GM12878 (cell line): Measurements from ENCODE around the gene QSOX1. TPM values are rescaled to one million over a fixed set of nuclear protein-coding genes. Genes with fewer than 3 reads are reported as not detected.
"Not testable (repeated sequence)": the region's sequence is repeated elsewhere in the genome, so short reads cannot be mapped to it uniquely, and the experiment has no call there.

Source experiments
- ATAC-seq: fragments of 200-7000 bp; cut with Tn5 transposase; 3 replicates; pipeline ENCODE4 v1.9.1; 2020; ENCODE audit warnings: mild to moderate bottlenecking, moderate library complexity
- BruUV-seq: library from RNA; stranded (reverse); fragments of 400-500 nt; replicated peaks from 2 replicates; lab custom pipeline; 2021; lab: Mats Ljungman, UMichigan
- CTCF ChIA-PET: fragments of 300-600 bp; sonication (Branson Sonifier 250); formaldehyde crosslinking; extraction: SDS; loops from one replicate; lab custom pipeline; 2021; ENCODE audit warnings: inconsistent platforms; lab: Yijun Ruan, JAX
- POLR2A ChIA-PET: fragments of 350-600 bp; formaldehyde crosslinking; extraction: SDS; loops from one replicate; lab custom pipeline; 2021; ENCODE audit warnings: inconsistent platforms; lab: Charles Lee
- RAD21 ChIA-PET: fragments of 300-600 bp; sonication (Branson Sonifier 250); formaldehyde crosslinking; loops from one replicate; lab custom pipeline; 2023; ENCODE audit warnings: antibody characterized with exemption; ENCODE audit not compliant: unreplicated experiment; lab: Charles Lee
- SMC1A ChIA-PET: fragments of 300-600 bp; sonication (Branson Sonifier 250); formaldehyde crosslinking; loops from one replicate; lab custom pipeline; 2023; ENCODE audit not compliant: unreplicated experiment, uncharacterized antibody; lab: Charles Lee
- DNase-seq: peaks from one replicate; pipeline ENCODE4 v3.0.0-alpha.2; 2011; ENCODE audit warnings: low read depth, low spot score
- FAIRE-seq: peaks from 3 replicates; lab custom pipeline; 2011; peaks lifted over from hg19 to GRCh38; lab: Jason Lieb, UNC
- H2AFZ ChIP-seq: 2 replicates; pipeline ENCODE4 v1.6.0; 2011; ENCODE audit warnings: low read depth, low read length, control low read depth; ENCODE audit not compliant: control insufficient read depth
- H3K27ac ChIP-seq: 2 replicates; pipeline ENCODE4 v1.5.1; 2011; ENCODE audit warnings: control low read depth; ENCODE audit not compliant: control insufficient read depth, insufficient read depth
- H3K27me3 ChIP-seq, 2 experiments: replicated peaks in 1 of 2; 2 replicates each; pipeline versions ENCODE4 v1.6.0 to v1.6.1; 2011; ENCODE audit warnings: low read length in 1 of 2; ENCODE audit not compliant: control insufficient read depth in 2 of 2, insufficient read depth in 2 of 2
- H3K36me3 ChIP-seq, 2 experiments: 2 replicates each; pipeline ENCODE4 v1.5.1; 2011; ENCODE audit warnings: low read length in 1 of 2; ENCODE audit not compliant: control insufficient read depth in 2 of 2, insufficient read depth in 2 of 2
- H3K4me1 ChIP-seq: 2 replicates; pipeline ENCODE4 v1.6.1; 2011; ENCODE audit warnings: mild to moderate bottlenecking, low read length, moderate library complexity, mixed read lengths; ENCODE audit not compliant: control insufficient read depth, insufficient read depth
- H3K4me2 ChIP-seq: 2 replicates; pipeline ENCODE4 v1.6.0; 2011; ENCODE audit warnings: control low read depth; ENCODE audit not compliant: control insufficient read depth, insufficient read depth
- H3K4me3 ChIP-seq: fragments of 200-600 bp; sonication (generic); 2 replicates; pipeline ENCODE4 v1.5.1; 2016
- H3K79me2 ChIP-seq: 2 replicates; pipeline ENCODE4 v1.6.0; 2011; ENCODE audit warnings: low read length; ENCODE audit not compliant: control insufficient read depth, insufficient read depth
- H3K9ac ChIP-seq: 2 replicates; pipeline ENCODE4 v1.8.0; 2011; ENCODE audit warnings: low read length, control low read depth, mixed read lengths; ENCODE audit not compliant: control insufficient read depth, insufficient read depth
- H3K9me3 ChIP-seq: replicated peaks from 3 replicates; pipeline ENCODE4 v1.5.1; 2011; ENCODE audit warnings: mild to moderate bottlenecking, low read length; ENCODE audit not compliant: control insufficient read depth, insufficient read depth
- H4K20me1 ChIP-seq: 2 replicates; pipeline ENCODE4 v1.6.0; 2011; ENCODE audit not compliant: control insufficient read depth, insufficient read depth
- CBX3 ChIP-seq: fragments of 200-600 bp; sonication (generic); IDR thresholded peaks from 2 replicates; pipeline ENCODE4 v1.6.1; 2016; ENCODE audit warnings: low read depth, borderline replicate concordance
- FOS ChIP-seq: IDR thresholded peaks from 3 replicates; pipeline ENCODE4 v1.6.1; 2011; ENCODE audit warnings: borderline replicate concordance; ENCODE audit not compliant: insufficient read length; ENCODE audit errors: extremely low read depth
- FOXK2 ChIP-seq: fragments of 450-650 bp; IDR thresholded peaks from 2 replicates; pipeline ENCODE4 v1.6.1; 2017; ENCODE audit warnings: mild to moderate bottlenecking, moderate library complexity
- HCFC1 ChIP-seq: fragments of 150-350 bp; IDR thresholded peaks from 2 replicates; pipeline ENCODE4 v1.6.1; 2014; ENCODE audit warnings: low read length
- RCOR1 ChIP-seq: conservative IDR thresholded peaks from 2 replicates; pipeline ENCODE4 v1.6.1; 2012; ENCODE audit warnings: low read depth, low read length, improper control_type of control experiment
- SMAD5 ChIP-seq: IDR thresholded peaks from 2 replicates; pipeline ENCODE4 v1.6.1; 2016; ENCODE audit warnings: antibody characterized with exemption, low read depth
- ZBED1 ChIP-seq: IDR thresholded peaks from 2 replicates; pipeline ENCODE4 v1.6.1; 2016; ENCODE audit warnings: borderline replicate concordance
- ZBTB33 ChIP-seq: fragments of 450-650 bp; IDR thresholded peaks from 2 replicates; pipeline ENCODE4 v1.6.1; 2017; ENCODE audit warnings: mild to moderate bottlenecking
- ZNF217 ChIP-seq: fragments of 450-650 bp; IDR thresholded peaks from 2 replicates; pipeline ENCODE4 v1.6.1; 2017; ENCODE audit warnings: antibody characterized with exemption, mild to moderate bottlenecking
- WGBS: methylation state at CpG from one replicate; pipeline ENCODE4 v1.1.6; 2016; ENCODE audit warnings: low lambda C conversion rate; ENCODE audit not compliant: insufficient replicate concordance, insufficient coverage; ENCODE audit errors: missing lambda C conversion rate; 5-methylcytosine and 5-hydroxymethylcytosine counted together
- in situ Hi-C: fragments of 300-500 bp; cut with MboI; formaldehyde crosslinking; loops from 9 replicates; pipeline ENCODE4 v1.14.3; 2018; ENCODE audit warnings: mixed read lengths
- intact Hi-C: fragments of 100-400 bp; cut with micrococcal nuclease; formaldehyde crosslinking; loops from one replicate; pipeline ENCODE4 v1.14.2; 2022; ENCODE audit not compliant: unreplicated experiment
- polyA plus RNA-seq, 11 experiments: library from polyadenylated mRNA; depleted of rRNA in 4 of 11; unstranded in 6 of 11; stranded (reverse) in 5 of 11; fragments of >200 nt; fragmentation: Nextera tagmentation in 4 of 11; fragmentation: Illumina TruSeq in 1 of 11; extraction: Ambion mirVana in 4 of 11; extraction: Trizol in 1 of 11; gene quantifications; 1 replicate in 1 of 11; 2 replicates in 10 of 11; pipeline versions ENCODE4 v1.2.1 to v1.2.3, GENCODE V29; 2011 to 2016; ENCODE audit warnings: inconsistent platforms in 2 of 11, missing spikeins in 2 of 11, low read depth in 1 of 11
- total RNA-seq, 4 experiments: library from RNA; depleted of rRNA in 3 of 4; stranded (reverse); fragments of >200 nt in 3 of 4; fragmentation: Illumina TruSeq in 1 of 4; extraction: Trizol in 1 of 4; gene quantifications; 2 replicates each; pipeline versions ENCODE4 v1.2.1 to v1.2.3, GENCODE V29; 2013 to 2021
- TF ChIP-seq, protein P1 (sequence below): IDR thresholded peaks from 2 replicates; pipeline ENCODE4 v1.6.1; 2012; ENCODE audit warnings: low read length, inconsistent platforms

The QSOX1 gene
- total and polyA plus RNA-seq, 10 of the 15 experiments (the other 5 are each of a cell fraction or from before 2014, with no cell fraction given): 1.8 to 31.3 (median 11.2) TPM

DNA sequence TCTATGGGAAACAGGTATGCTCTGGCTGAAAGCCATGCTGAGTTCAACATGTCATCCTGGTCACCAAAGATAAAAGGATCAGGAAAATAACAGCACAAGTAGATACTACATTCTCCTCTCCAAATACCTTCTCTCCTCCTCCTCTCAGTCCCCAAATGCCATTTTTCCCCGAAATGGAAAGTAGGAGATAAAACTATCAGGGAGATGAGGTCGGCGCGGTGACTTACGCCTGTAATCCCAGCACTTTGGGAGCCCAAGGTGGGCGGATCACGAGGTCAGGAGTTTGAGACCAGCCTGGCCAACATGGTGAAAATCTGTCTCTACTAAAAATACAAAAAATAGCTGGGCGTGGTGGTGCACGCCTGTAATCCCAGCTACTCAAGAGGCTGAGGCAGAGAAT lies 21.0 kb upstream of the QSOX1 start:
- H3K4me1 ChIP-seq, DNase-seq, H2AFZ ChIP-seq, H3K36me3 ChIP-seq, in situ Hi-C loops, H3K4me3 ChIP-seq, H3K27me3 ChIP-seq, H3K9ac ChIP-seq, H3K79me2 ChIP-seq, H3K9me3 ChIP-seq, H4K20me1 ChIP-seq, H3K27ac ChIP-seq, ATAC-seq, intact Hi-C loops, SMC1A ChIA-PET, FAIRE-seq, H3K4me2 ChIP-seq, BruUV-seq: not testable (repeated sequence)
- CTCF ChIA-PET: interaction anchor here (0.5 to 1.0 kb wide), 2 partner anchors 266 to 301 kb away, joined by 3 to 5 read pairs; no protein-coding TSS in a partner anchor
- RAD21 ChIA-PET: interaction anchor here (0.7 to 1.3 kb wide), 2 partner anchors 45 to 431 kb away, joined by 4 read pairs; no protein-coding TSS in a partner anchor
- WGBS: 36% methylated on average over 9 of the region's 9 CpGs
- POLR2A ChIA-PET: interaction anchor here (0.6 kb wide), 1 partner anchor 327 kb away, joined by 4 read pairs; no protein-coding TSS in a partner anchor

- intact Hi-C loops: no loop called here
- no peak for DNase-seq
- no TSS peak for BruUV-seq
- no peak overlapping the region for H3K4me2 ChIP-seq
- ATAC-seq: no peak
- FAIRE-seq: no peak
- no peak overlapping the region for H3K9ac ChIP-seq
- ChIA-PET POLR2A (no interaction called here), RAD21 (interaction anchor here (0.7 kb wide), 1 partner anchor 836 kb away, joined by 3 read pairs; no protein-coding TSS in a partner anchor), CTCF (interaction anchor here (0.7 kb wide), 1 partner anchor 160 kb away, joined by 3 read pairs; no protein-coding TSS in a partner anchor), SMC1A (no interaction called here)
- H3K79me2 ChIP-seq: no peaks in the 10 kb centered on the region
- in situ Hi-C loops: no loop called here
- H3K4me1 ChIP-seq: no peaks in the 10 kb centered on the region
- WGBS: 0% methylated on average over 1 of the region's 1 CpG
- H3K4me3 ChIP-seq: no peak overlapping the region
- no peak overlapping the region for H3K27ac ChIP-seq
- no peak overlapping the region for H2AFZ ChIP-seq
- H3K27me3 ChIP-seq: no peaks in the 10 kb centered on the region
- H3K36me3 ChIP-seq: no peaks in the 10 kb centered on the region
- H4K20me1 ChIP-seq: no peaks in the 10 kb centered on the region
- H3K9me3 ChIP-seq: no peaks in the 10 kb centered on the region; the same call in 2 of the 3 replicates
- no peak for TF ChIP-seq CBX3
- TF ChIP-seq ZBTB33: no peak
- TF ChIP-seq FOXK2: no peak
- TF ChIP-seq ZNF217: no peak
- TF ChIP-seq RCOR1: no peak
- no peak for TF ChIP-seq SMAD5
- TF ChIP-seq HCFC1: no peak
- no peak for TF ChIP-seq ZBED1
- no peak for TF ChIP-seq FOS
- TF ChIP-seq, protein P1, sequence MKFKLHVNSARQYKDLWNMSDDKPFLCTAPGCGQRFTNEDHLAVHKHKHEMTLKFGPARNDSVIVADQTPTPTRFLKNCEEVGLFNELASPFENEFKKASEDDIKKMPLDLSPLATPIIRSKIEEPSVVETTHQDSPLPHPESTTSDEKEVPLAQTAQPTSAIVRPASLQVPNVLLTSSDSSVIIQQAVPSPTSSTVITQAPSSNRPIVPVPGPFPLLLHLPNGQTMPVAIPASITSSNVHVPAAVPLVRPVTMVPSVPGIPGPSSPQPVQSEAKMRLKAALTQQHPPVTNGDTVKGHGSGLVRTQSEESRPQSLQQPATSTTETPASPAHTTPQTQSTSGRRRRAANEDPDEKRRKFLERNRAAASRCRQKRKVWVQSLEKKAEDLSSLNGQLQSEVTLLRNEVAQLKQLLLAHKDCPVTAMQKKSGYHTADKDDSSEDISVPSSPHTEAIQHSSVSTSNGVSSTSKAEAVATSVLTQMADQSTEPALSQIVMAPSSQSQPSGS: no peak
Measured at GRCh38 chr1:180135535-180135934, 19.1 kb upstream of the QSOX1 start.
